H1 (cell line): Measurements from ENCODE around the gene OR10P1.

Experiments
- CTCF ChIP-seq, 3 experiments: IDR thresholded peaks; 1 replicate in 2 of 3; 2 replicates in 1 of 3; pipeline versions ENCODE4 v1.5.1 to v1.6.1; 2011; ENCODE audit warnings: low read length in 3 of 3, mild to moderate bottlenecking in 3 of 3, inconsistent platforms in 2 of 3, low read depth in 1 of 3, moderate library complexity in 1 of 3; ENCODE audit not compliant: insufficient read depth in 1 of 3; ENCODE audit errors: control extremely low read depth in 1 of 3
- EP300 ChIP-seq, 2 experiments: IDR thresholded peaks; 1 replicate in 1 of 2; 2 replicates in 1 of 2; pipeline ENCODE4 v1.6.1; 2011 to 2012; ENCODE audit warnings: low read depth in 2 of 2, low read length in 2 of 2, mild to moderate bottlenecking in 2 of 2, borderline replicate concordance in 1 of 2, inconsistent platforms in 1 of 2, moderate library complexity in 1 of 2
- FOSL1 ChIP-seq: IDR thresholded peaks from 2 replicates; pipeline ENCODE4 v1.6.1; 2011; ENCODE audit warnings: mild to moderate bottlenecking, low read depth, low read length, moderate library complexity; ENCODE audit not compliant: insufficient read depth
- HDAC6 ChIP-seq: IDR thresholded peaks from one replicate; pipeline ENCODE4 v1.7.1; 2012; ENCODE audit warnings: low read depth, mild to moderate bottlenecking, inconsistent platforms, low read length, moderate library complexity
- MAFK ChIP-seq: IDR thresholded peaks from 2 replicates; pipeline ENCODE4 v1.6.1; 2012; ENCODE audit warnings: low read depth, mild to moderate bottlenecking, improper control_type of control experiment, low read length
- MAX ChIP-seq: IDR thresholded peaks from 2 replicates; pipeline ENCODE4 v1.6.1; 2012; ENCODE audit warnings: inconsistent platforms
- POLR2A ChIP-seq, 2 experiments: IDR thresholded peaks; 1 replicate in 1 of 2; 2 replicates in 1 of 2; pipeline ENCODE4 v1.6.1; 2011; ENCODE audit warnings: low read depth in 2 of 2, low read length in 2 of 2, mild to moderate bottlenecking in 2 of 2; ENCODE audit errors: control extremely low read depth in 1 of 2
- ZNF274 ChIP-seq: IDR thresholded peaks from 2 replicates; pipeline ENCODE4 v1.7.0; 2012; ENCODE audit warnings: low read length, borderline replicate concordance; ENCODE audit errors: extremely low read depth

GRCh38 chr12:55624056-55624455, 12.6 kb upstream of the OR10P1 start:
- no peak for TF ChIP-seq FOSL1
- no peak for TF ChIP-seq MAFK
- TF ChIP-seq POLR2A (IDR thresholded peaks at IDR 0.05; ENCODE audit: control extremely low read depth in 1 of 2, low read depth in 2 of 2, low read length in 2 of 2) = no peak
- no peak for TF ChIP-seq CTCF (IDR thresholded peaks at IDR 0.05; ENCODE audit: control extremely low read depth in 1 of 3, insufficient read depth in 1 of 3, low read depth in 1 of 3, low read length in 3 of 3)
- no peak for TF ChIP-seq ZNF274
- TF ChIP-seq HDAC6 = no peak
- no peak for TF ChIP-seq MAX
- no peak for TF ChIP-seq EP300 (IDR thresholded peaks at IDR 0.05; ENCODE audit: borderline replicate concordance in 1 of 2, low read depth in 2 of 2, low read length in 2 of 2)
